ENCODE measurements around the gene HIVEP1. TPM values are rescaled to one million over a fixed set of nuclear protein-coding genes. Genes with fewer than 3 reads are reported as not detected.

The HIVEP1 gene
- total and polyA plus RNA-seq, 2 of the 13 experiments (the other 11 are each of a cell fraction or from before 2014, with no cell fraction given): 7.4 to 9.9 TPM

- no peak overlapping the region for H3K27ac ChIP-seq (ENCODE audit: extremely low read length, insufficient read depth, low read length)
- ATAC-seq (no peak), DNase-seq (ENCODE audit: low spot score) (no peak), FAIRE-seq (no peak)
- POLR2A ChIA-PET: no interaction called here
- no peaks in the 10 kb centered on the region for H3K79me2 ChIP-seq (ENCODE audit: insufficient read depth, low read length)
- CTCF ChIA-PET (ENCODE audit: low intra/inter-chr PET ratio, low total read pairs): no interaction called here
- WGBS (ENCODE audit: low lambda C conversion rate): 95% methylated on average over 2 of the region's 2 CpGs
- no peak overlapping the region for H2AFZ ChIP-seq (ENCODE audit: low read length)
- H3K36me3 ChIP-seq (replicated peaks in 1 of 2; ENCODE audit: control insufficient read depth in 1 of 2, insufficient read depth in 2 of 2, low read length in 2 of 2): peaks cover 6% of the 10 kb centered on the region in 2 experiments; a peak in 4 of 5 replicates
- H4K20me1 ChIP-seq (ENCODE audit: insufficient read depth, low read length): no peaks in the 10 kb centered on the region
- no peak overlapping the region for H3K4me3 ChIP-seq (replicated peaks in 1 of 3; ENCODE audit: insufficient read depth in 1 of 3, low read depth in 2 of 3, low read length in 3 of 3)
- no peak overlapping the region for H3K9ac ChIP-seq (ENCODE audit: insufficient read depth, low read depth, low read length)
- no TSS peak for BruUV-seq (replicated peaks)
- no peaks in the 10 kb centered on the region for H3K27me3 ChIP-seq (ENCODE audit: control insufficient read depth in 1 of 2, insufficient read depth in 2 of 2, low read length in 2 of 2)
- H3K4me1 ChIP-seq (ENCODE audit: insufficient read depth, low read length): peaks cover 14% of the 10 kb centered on the region
- H3K4me2 ChIP-seq (ENCODE audit: low read depth, low read length): no peak overlapping the region
- H3K9me3 ChIP-seq (ENCODE audit: low read length): no peaks in the 10 kb centered on the region
- intact Hi-C loops (cut with micrococcal nuclease; ENCODE audit: unreplicated experiment) (no loop called here), in situ Hi-C loops (cut with HindIII; ENCODE audit: extremely low pct_ligation_motif_present, low pct_unique_long_range_greater_than_20kb) (no loop called here)
- TF ChIP-seq ZNF124 (CRISPR knock-in tag; IDR thresholded peaks at IDR 0.05): no peak
- TF ChIP-seq ARHGAP35 (CRISPR knock-in tag; IDR thresholded peaks at IDR 0.05; ENCODE audit: borderline replicate concordance): no peak
- TF ChIP-seq ZNF3 (CRISPR knock-in tag; IDR thresholded peaks at IDR 0.05): no peak
- no peak for TF ChIP-seq SKIL (CRISPR knock-in tag; IDR thresholded peaks at IDR 0.05; ENCODE audit: borderline replicate concordance)
- TF ChIP-seq SNAPC4 (CRISPR knock-in tag; IDR thresholded peaks at IDR 0.05): no peak
- no peak for TF ChIP-seq ZNF780A (CRISPR knock-in tag; IDR thresholded peaks at IDR 0.05)
- no peak for TF ChIP-seq ZNF44 (CRISPR knock-in tag; IDR thresholded peaks at IDR 0.05)
- no peak for TF ChIP-seq NPAS2 (CRISPR knock-in tag; IDR thresholded peaks at IDR 0.05; ENCODE audit: borderline replicate concordance)
- no peak for TF ChIP-seq ARNT2 (CRISPR knock-in tag; IDR thresholded peaks at IDR 0.05; ENCODE audit: low read depth)
- TF ChIP-seq SMARCC2 (IDR thresholded peaks at IDR 0.05): no peak
- no peak for TF ChIP-seq ZNF430 (CRISPR knock-in tag; IDR thresholded peaks at IDR 0.05)
- no peak for TF ChIP-seq SCMH1 (CRISPR knock-in tag; IDR thresholded peaks at IDR 0.05; ENCODE audit: borderline replicate concordance)
- TF ChIP-seq MXD1 (CRISPR knock-in tag; IDR thresholded peaks at IDR 0.05): no peak
- TF ChIP-seq PAF1 (CRISPR knock-in tag; IDR thresholded peaks at IDR 0.05): no peak
- no peak for TF ChIP-seq AGO2 (optimal IDR thresholded peaks at IDR 0.05; ENCODE audit: low read depth, low read length)
- TF ChIP-seq EP300 (IDR thresholded peaks at IDR 0.05; ENCODE audit: low read depth in 2 of 2, low read length in 2 of 2): no peak
- TF ChIP-seq EP300 (CRISPR knock-in tag; IDR thresholded peaks at IDR 0.05; ENCODE audit: borderline replicate concordance): no peak
These were observed 122.9 kb downstream of the HIVEP1 start for GRCh38 chr6:12134991-12135390.

All from HepG2 (cell line).